ENCODE measurements around the gene CHPF. TPM values are rescaled to one million over a fixed set of nuclear protein-coding genes. Genes with fewer than 3 reads are reported as not detected.

The CHPF gene
- total RNA-seq, 1 donor from 2014 or later: 47.5 TPM

DNA sequence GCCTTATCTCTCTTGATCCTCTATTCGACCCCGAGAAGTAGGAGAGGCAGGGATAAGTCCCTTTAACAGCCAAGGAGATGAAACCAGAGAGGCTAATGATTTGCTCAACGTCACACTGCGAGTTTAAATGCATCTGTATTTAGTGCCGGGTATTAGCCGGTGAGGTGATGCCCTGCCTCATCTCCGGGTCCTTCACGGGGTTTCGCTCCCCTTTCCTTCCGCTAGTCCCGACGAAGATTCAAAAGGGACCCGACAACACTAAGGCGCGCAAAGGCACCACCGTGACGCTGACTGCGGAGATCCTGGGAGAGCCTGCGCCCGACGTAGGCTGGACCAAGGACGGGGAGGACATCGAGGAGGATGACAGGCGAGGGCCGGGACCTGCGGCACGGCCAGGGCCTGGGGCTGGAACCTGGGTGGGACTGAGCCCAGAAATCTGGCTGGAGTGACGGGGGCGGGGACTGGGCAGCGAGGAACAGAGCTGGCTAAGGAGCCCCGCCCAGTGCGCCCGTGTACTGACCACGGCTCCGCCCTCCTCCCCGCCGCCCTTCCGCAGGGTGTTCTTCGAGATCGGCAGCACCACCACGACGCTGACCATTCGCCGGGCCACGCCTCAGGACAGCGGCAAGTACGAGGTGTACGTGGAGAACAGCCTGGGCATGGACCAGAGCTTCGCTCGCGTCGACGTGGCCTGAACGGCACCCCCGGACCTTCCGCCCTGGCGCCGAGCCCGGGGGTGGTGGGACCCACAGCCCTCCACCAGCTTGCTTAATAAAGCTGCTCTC lies 45.9 kb downstream of the CHPF start:
- Mint-ChIP-seq H3K27ac (peak overlapping the region; percentile 87), H3K4me3 (peak overlapping the region; percentile 96), H3K27me3 (peaks cover 58% of the 10 kb centered on the region), H3K4me1 (ENCODE audit: unreplicated experiment) (peaks cover 40% of the 10 kb centered on the region), H3K36me3 (no peaks in the 10 kb centered on the region), H3K9me3 (no peaks in the 10 kb centered on the region)
- TF ChIP-seq, protein P1, sequence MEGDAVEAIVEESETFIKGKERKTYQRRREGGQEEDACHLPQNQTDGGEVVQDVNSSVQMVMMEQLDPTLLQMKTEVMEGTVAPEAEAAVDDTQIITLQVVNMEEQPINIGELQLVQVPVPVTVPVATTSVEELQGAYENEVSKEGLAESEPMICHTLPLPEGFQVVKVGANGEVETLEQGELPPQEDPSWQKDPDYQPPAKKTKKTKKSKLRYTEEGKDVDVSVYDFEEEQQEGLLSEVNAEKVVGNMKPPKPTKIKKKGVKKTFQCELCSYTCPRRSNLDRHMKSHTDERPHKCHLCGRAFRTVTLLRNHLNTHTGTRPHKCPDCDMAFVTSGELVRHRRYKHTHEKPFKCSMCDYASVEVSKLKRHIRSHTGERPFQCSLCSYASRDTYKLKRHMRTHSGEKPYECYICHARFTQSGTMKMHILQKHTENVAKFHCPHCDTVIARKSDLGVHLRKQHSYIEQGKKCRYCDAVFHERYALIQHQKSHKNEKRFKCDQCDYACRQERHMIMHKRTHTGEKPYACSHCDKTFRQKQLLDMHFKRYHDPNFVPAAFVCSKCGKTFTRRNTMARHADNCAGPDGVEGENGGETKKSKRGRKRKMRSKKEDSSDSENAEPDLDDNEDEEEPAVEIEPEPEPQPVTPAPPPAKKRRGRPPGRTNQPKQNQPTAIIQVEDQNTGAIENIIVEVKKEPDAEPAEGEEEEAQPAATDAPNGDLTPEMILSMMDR (conservative IDR thresholded peaks at IDR 0.05): no peak
- no peak for DNase-seq (ENCODE audit: extremely low spot score, unreplicated experiment)

DNA sequence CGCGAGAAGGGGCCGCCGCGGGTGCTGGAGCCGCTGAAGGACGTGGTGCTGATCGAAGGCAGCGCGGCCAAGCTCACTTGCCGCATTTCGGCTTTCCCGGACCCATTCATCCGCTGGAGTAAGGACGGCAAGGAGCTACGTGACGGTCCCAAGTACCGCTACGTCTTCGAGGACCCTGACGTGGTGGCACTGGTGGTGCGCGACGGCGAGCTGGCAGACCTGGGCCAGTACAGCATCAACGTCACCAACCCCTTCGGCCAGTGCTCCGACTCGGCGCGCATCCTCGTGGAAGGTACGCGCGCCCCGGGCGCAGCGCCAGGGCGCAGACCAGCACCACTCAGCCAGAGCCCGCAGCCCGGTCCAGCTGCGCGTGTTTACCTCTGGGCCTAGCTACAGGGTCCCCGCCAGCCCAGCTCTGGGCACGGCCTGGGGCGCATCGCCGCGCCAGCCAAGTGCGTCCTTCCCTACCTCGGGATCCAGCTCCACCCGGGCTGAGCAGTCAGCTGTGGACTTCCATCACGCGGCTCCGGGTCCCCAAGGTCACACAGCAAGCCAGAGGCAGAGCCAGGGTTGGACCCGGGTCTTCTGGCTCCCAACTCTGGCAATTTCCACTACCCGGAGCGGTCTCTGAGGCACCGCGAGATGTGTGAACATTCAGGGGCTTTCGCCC lies 46.6 kb downstream of the CHPF start:
- H3K9me3 Mint-ChIP-seq: no peaks in the 10 kb centered on the region
- H3K4me3 Mint-ChIP-seq: peak overlapping the region; percentile 96
- TF ChIP-seq, protein P1 (conservative IDR thresholded peaks at IDR 0.05): no peak
- peaks cover 39% of the 10 kb centered on the region for H3K4me1 Mint-ChIP-seq (ENCODE audit: unreplicated experiment)
- H3K27me3 Mint-ChIP-seq: peaks cover 65% of the 10 kb centered on the region
- no peak overlapping the region for H3K27ac Mint-ChIP-seq
- no peaks in the 10 kb centered on the region for H3K36me3 Mint-ChIP-seq
- DNase-seq (ENCODE audit: extremely low spot score, unreplicated experiment): no peak

DNA sequence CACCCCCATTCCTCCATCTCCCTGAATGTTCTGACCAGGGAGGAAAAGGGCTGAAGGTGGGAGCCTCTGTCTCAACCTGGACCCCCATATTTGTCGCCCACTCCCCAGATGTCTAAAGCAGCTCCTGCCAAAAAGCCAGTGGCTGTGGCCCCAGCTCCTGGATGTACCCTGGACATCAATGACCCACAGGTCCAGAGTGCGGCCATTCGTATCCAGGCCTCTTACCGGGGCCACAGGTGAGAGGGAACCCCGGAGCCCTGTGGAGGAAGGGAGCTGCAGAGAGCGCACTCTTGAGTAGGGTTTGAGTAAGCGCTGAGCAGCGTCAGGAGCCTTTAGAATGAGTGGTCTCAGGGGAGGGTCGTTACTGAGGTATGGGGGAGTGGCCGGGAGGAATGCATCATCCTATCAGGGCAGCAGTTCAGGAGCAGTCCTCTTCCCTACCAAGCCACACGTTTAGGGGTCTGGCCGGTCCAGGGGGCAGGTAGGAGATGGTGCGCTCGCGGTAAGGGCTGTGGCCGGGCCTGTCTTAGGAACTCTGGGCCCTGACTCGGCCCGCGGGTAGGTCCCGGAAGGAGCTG lies 47.3 kb downstream of the CHPF start:
- peaks cover 69% of the 10 kb centered on the region for H3K27me3 Mint-ChIP-seq
- H3K4me3 Mint-ChIP-seq: peak overlapping the region; percentile 59
- peaks cover 33% of the 10 kb centered on the region for H3K4me1 Mint-ChIP-seq (ENCODE audit: unreplicated experiment)
- H3K27ac Mint-ChIP-seq: no peak overlapping the region
- H3K36me3 Mint-ChIP-seq: no peaks in the 10 kb centered on the region
- TF ChIP-seq, protein P1 (conservative IDR thresholded peaks at IDR 0.05): no peak
- DNase-seq (ENCODE audit: extremely low spot score, unreplicated experiment): no peak
- no peaks in the 10 kb centered on the region for H3K9me3 Mint-ChIP-seq

DNA sequence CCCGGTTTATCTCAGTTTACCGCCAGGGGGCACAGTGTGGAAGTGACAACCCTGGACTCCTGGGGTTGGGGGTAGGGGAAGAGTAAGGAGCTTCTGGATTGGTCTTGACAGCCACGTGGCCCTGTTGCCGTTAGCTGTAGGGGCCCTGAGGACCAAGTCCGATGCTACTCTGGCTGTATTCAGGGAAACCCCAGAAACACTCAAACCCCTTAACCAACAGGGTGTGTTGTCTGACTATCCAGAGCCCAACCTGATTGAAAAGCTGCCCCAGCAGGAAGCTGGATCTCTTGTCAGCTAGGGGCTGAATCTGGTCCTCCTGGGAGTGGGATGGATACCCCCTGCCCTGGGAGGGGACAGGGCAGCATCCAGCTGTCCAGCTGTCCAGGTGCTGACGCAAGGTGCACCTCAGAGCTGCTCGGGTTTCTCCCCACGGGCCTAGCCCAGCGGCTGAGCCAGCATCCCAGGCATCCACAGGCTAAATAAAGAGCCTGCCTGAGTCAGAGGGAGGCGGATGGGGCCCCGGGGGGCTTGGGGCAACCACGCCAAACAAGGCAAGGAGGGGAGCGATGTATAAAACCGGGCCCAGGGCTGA lies 48.0 kb downstream of the CHPF start:
- TF ChIP-seq, protein P1 (conservative IDR thresholded peaks at IDR 0.05): peak; percentile 77
- Mint-ChIP-seq H3K36me3 (no peaks in the 10 kb centered on the region), H3K4me1 (ENCODE audit: unreplicated experiment) (peaks cover 30% of the 10 kb centered on the region), H3K4me3 (peak overlapping the region; percentile 25), H3K27me3 (peaks cover 72% of the 10 kb centered on the region), H3K9me3 (no peaks in the 10 kb centered on the region), H3K27ac (no peak overlapping the region)
- DNase-seq (ENCODE audit: extremely low spot score, unreplicated experiment): no peak

DNA sequence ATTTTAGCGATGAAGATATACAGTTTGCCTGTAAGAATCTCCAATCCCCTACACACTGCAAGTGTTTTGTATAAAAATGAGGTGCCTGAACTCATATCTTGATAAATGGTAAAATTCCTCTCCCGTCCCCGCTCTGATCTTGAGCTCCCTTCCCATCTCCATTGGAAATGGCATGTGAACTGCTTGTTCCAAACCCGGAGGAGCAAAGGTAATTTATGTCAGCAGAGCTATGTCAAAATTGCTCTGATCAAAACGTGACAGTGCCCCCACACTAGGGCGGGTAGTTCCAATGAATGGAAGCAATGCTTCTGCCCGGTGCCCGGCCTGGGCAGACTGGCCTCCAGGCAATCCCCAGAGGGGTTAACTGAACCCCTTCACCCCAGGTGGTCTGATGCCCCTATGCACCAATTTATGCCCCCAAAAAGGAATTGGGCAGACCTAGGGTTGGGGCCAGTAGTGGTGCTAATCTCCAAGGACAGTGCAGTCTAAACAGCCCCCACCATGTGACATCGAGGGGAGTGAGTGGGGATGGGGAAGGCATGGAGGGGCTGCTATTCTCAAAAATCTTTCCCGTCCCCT lies 48.6 kb downstream of the CHPF start:
- no peak overlapping the region for H3K27ac Mint-ChIP-seq
- peaks cover 72% of the 10 kb centered on the region for H3K27me3 Mint-ChIP-seq
- no peaks in the 10 kb centered on the region for H3K36me3 Mint-ChIP-seq
- peak overlapping the region; percentile 25 for H3K4me3 Mint-ChIP-seq
- no peak for DNase-seq (ENCODE audit: extremely low spot score, unreplicated experiment)
- no peaks in the 10 kb centered on the region for H3K9me3 Mint-ChIP-seq
- H3K4me1 Mint-ChIP-seq (ENCODE audit: unreplicated experiment): peaks cover 25% of the 10 kb centered on the region
- TF ChIP-seq, protein P1 (conservative IDR thresholded peaks at IDR 0.05): no peak
